ENCODE results near the gene SF1. TPM values are rescaled to one million over a fixed set of nuclear protein-coding genes. Genes with fewer than 3 reads are reported as not detected.

The SF1 gene
- total and polyA plus RNA-seq, 2 donors (not counting 3 experiments of a cell fraction or from before 2014, with no cell fraction given): 95.0 to 342 TPM

DNA sequence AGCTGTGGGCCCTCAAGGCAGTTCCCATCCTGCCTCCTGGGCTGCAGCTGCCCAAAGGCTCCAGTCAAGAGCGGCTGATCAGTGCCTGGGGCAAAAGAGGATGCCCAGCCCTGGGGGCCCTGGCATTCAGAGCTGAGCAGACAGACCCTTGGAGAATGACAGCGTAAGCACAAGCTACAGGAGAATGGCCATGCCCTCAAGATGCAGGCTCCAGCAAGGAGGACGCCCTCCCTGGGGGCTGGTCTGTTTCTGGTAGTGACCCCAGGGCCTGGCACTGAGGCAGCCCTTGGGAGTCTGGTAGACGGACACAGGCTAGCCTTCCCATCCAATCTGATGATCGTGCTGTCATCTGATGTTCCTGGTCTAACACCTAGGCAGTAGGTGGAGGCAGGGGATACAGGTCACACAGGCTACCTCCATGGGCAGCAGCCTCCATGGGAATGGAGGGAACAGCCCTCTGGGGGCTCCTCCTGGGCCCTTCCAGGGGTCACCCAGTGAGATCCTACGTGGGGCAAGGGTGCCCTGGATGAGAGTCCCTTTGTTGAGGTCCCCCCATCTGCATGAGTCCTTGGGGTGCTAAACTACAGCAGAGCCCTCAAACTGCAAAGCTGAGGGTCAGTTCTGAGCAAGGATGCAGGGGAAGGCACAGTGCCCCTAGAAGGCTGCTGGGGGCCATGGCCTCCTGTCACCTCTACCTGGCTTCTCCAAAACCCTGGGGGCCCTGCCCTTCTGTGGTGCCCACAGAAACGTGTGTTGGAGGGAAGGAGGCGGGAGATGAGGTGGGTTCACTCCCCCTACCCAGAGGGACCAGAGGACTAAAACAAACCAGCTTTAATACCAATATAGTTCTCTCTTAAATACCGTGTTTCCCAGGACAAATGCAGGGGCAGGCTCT lies 10.2 kb upstream of the SF1 start:
- no peaks in the 10 kb centered on the region for H4K20me1 ChIP-seq (replicated peaks; ENCODE audit: control insufficient read depth, extremely low read depth, insufficient read depth, low read length)
- no peak overlapping the region for H3K4me2 ChIP-seq (ENCODE audit: insufficient read depth, low read length)
- H3K27me3 ChIP-seq (ENCODE audit: control insufficient read depth in 2 of 2, insufficient read depth in 2 of 2, low read length in 2 of 2): no peaks in the 10 kb centered on the region
- no peaks in the 10 kb centered on the region for H3K79me2 ChIP-seq (ENCODE audit: control insufficient read depth, insufficient read depth, low read length)
- ChIA-PET CTCF (interaction anchor here (0.5 to 3.4 kb wide), 26 partner anchors 9 to 329 kb away, joined by 3 to 32 read pairs (median 4); partner anchors contain the start of genes CDC42BPG, EHD1, MAP4K2 and MEN1), POLR2A (interaction anchor here (0.6 to 1.0 kb wide), 2 partner anchors 10 to 276 kb away, joined by 4 read pairs; partner anchors contain the start of gene SF1)
- no peak overlapping the region for H3K27ac ChIP-seq (ENCODE audit: insufficient read depth, low read depth, low read length)
- H3K36me3 ChIP-seq (ENCODE audit: control insufficient read depth in 2 of 2, extremely low read depth in 1 of 2, insufficient read depth in 2 of 2, low read length in 2 of 2): peaks cover 0 to 14% of the 10 kb centered on the region in 2 experiments
- DNase-seq (ENCODE audit: low read depth, low spot score) (no peak), FAIRE-seq (no peak)
- no peaks in the 10 kb centered on the region for H3K4me1 ChIP-seq (ENCODE audit: control insufficient read depth, extremely low read depth, insufficient read depth, low read length)
- no peak overlapping the region for H3K4me3 ChIP-seq (replicated peaks in 1 of 3; ENCODE audit: insufficient read depth in 1 of 3, low read depth in 1 of 3, low read length in 3 of 3)
- no peak overlapping the region for H2AFZ ChIP-seq (ENCODE audit: low read depth, low read length)
- peak; percentile 13 for TF ChIP-seq POLR2AphosphoS5 (IDR thresholded peaks at IDR 0.05; ENCODE audit: insufficient read depth, low read depth, low read length)
- no peak for TF ChIP-seq GATA2 (IDR thresholded peaks at IDR 0.05; ENCODE audit: insufficient read depth, insufficient read length, low read depth, low read length)
- dilution Hi-C loops (cut with MboI; ENCODE audit: extremely low pct_ligation_motif_present, low sequenced_read_pairs): no loop called here
- H3K9me3 ChIP-seq (replicated peaks; ENCODE audit: control insufficient read depth, insufficient read depth, low read length): no peaks in the 10 kb centered on the region
- intact Hi-C loops (cut with micrococcal nuclease): no loop called here
- H3K9ac ChIP-seq (replicated peaks; ENCODE audit: extremely low read depth, insufficient read depth, low read length): no peak overlapping the region
- BruUV-seq (replicated peaks): no TSS peak
- H3K9me1 ChIP-seq (replicated peaks; ENCODE audit: control insufficient read depth, extremely low read depth, insufficient read depth, low read length): no peaks in the 10 kb centered on the region

DNA sequence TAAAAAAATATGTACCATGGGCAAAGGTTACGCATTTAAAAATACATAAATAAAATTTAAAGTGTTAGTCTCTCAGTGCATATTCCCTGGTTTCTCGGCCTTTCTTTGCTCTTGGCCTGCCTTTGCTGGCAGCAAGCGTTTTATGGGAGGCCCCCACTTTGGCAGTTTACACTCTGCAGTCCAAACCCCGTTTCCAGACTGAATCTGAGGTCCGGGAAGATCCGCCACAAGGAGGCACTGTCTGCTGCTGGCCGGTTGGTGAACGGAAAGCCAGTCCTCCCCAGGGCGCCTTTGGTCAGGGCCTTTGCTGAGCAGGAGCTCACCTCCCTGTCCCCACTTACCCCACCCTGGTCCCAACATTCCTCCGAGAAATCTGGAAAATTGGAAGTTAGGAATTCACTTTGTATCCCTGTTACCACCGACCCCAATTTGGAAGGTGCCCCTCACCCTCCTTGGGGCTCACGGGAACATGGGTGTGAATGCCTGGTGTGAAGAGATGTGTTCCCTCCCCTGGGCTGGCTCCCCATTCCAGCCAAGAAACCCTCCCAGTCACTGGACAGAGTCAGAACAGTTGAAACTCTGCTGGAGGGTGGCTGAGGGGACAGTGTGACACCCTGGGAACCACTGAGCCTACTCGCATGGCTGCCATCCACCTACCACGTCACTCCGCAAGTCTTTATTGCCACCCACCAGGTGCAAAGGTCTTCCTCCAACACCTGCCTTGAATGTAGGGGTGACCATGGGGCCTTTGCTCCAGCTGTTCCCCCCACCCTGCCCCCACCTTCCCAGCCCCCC lies 9.4 kb upstream of the SF1 start:
- H3K4me2 ChIP-seq (ENCODE audit: insufficient read depth, low read length): no peak overlapping the region
- dilution Hi-C loops (cut with MboI; ENCODE audit: extremely low pct_ligation_motif_present, low sequenced_read_pairs): no loop called here
- H3K9me1 ChIP-seq (replicated peaks; ENCODE audit: control insufficient read depth, extremely low read depth, insufficient read depth, low read length): no peaks in the 10 kb centered on the region
- CTCF ChIA-PET: interaction anchor here (0.5 to 3.4 kb wide), 25 partner anchors 9 to 330 kb away, joined by 3 to 32 read pairs (median 4); partner anchors contain the start of genes CDC42BPG, EHD1, MAP4K2 and MEN1
- no TSS peak for BruUV-seq (replicated peaks)
- FAIRE-seq (peak; percentile 56), DNase-seq (ENCODE audit: low read depth, low spot score) (peak; percentile 52)
- no peak overlapping the region for H3K4me3 ChIP-seq (replicated peaks in 1 of 3; ENCODE audit: insufficient read depth in 1 of 3, low read depth in 1 of 3, low read length in 3 of 3)
- no peaks in the 10 kb centered on the region for H3K27me3 ChIP-seq (ENCODE audit: control insufficient read depth in 2 of 2, insufficient read depth in 2 of 2, low read length in 2 of 2)
- no peaks in the 10 kb centered on the region for H3K4me1 ChIP-seq (ENCODE audit: control insufficient read depth, extremely low read depth, insufficient read depth, low read length)
- no peaks in the 10 kb centered on the region for H4K20me1 ChIP-seq (replicated peaks; ENCODE audit: control insufficient read depth, extremely low read depth, insufficient read depth, low read length)
- peaks cover 0 to 14% of the 10 kb centered on the region in 2 experiments for H3K36me3 ChIP-seq (ENCODE audit: control insufficient read depth in 2 of 2, extremely low read depth in 1 of 2, insufficient read depth in 2 of 2, low read length in 2 of 2)
- H2AFZ ChIP-seq (ENCODE audit: low read depth, low read length): no peak overlapping the region
- no peaks in the 10 kb centered on the region for H3K9me3 ChIP-seq (replicated peaks; ENCODE audit: control insufficient read depth, insufficient read depth, low read length)
- intact Hi-C loops (cut with micrococcal nuclease): loop anchor here (2.0 kb wide), 2 partner anchors 13 to 57 kb away; partner anchors contain the start of gene CDC42BPG
- no peak overlapping the region for H3K27ac ChIP-seq (ENCODE audit: insufficient read depth, low read depth, low read length)
- no peak overlapping the region for H3K9ac ChIP-seq (replicated peaks; ENCODE audit: extremely low read depth, insufficient read depth, low read length)
- H3K79me2 ChIP-seq (ENCODE audit: control insufficient read depth, insufficient read depth, low read length): no peaks in the 10 kb centered on the region
- POLR2A ChIA-PET: no interaction called here
- no peak for TF ChIP-seq JUN (IDR thresholded peaks at IDR 0.05; ENCODE audit: borderline replicate concordance, insufficient read depth, insufficient read length, low read depth)
- no peak for TF ChIP-seq GATA2 (IDR thresholded peaks at IDR 0.05; ENCODE audit: insufficient read depth, insufficient read length, low read depth, low read length)
- TF ChIP-seq EZH2 (IDR thresholded peaks at IDR 0.05; ENCODE audit: borderline replicate concordance, low read depth, low read length, severe bottlenecking): no peak
- no peak for TF ChIP-seq MAX (IDR thresholded peaks at IDR 0.05; ENCODE audit: insufficient read depth, insufficient read length)
- TF ChIP-seq FOS (IDR thresholded peaks at IDR 0.05; ENCODE audit: borderline replicate concordance, insufficient read depth, low read length): no peak
- TF ChIP-seq MYC (IDR thresholded peaks at IDR 0.05; ENCODE audit: low read depth, low read length): no peak
- peak; percentile 11 for TF ChIP-seq POLR2AphosphoS5 (IDR thresholded peaks at IDR 0.05; ENCODE audit: insufficient read depth, low read depth, low read length)
- TF ChIP-seq CTCF (IDR thresholded peaks at IDR 0.05; ENCODE audit: extremely low read depth in 1 of 2, insufficient read depth in 1 of 2, low read depth in 1 of 2, low read length in 2 of 2): peak; percentile 83 to 89
- no peak for TF ChIP-seq POLR2A (IDR thresholded peaks at IDR 0.05; ENCODE audit: low read depth, low read length)

Data from endothelial cell of umbilical vein (primary cell).